Dermis microvascular lymphatic vessel endothelial cell (primary cell): ENCODE data around the gene ARHGAP22. TPM values are rescaled to one million over a fixed set of nuclear protein-coding genes. Genes with fewer than 3 reads are reported as not detected.

ENCODE experiments used
- DNase-seq, 2 donors: peaks; one replicate each; pipeline versions ENCODE4 v3.0.0 to v3.0.0-alpha.2; 2010; ENCODE audit warnings: low read depth in 2 of 2
- total RNA-seq: library from RNA; depleted of rRNA; stranded (reverse); fragments of >200 nt; gene quantifications from 2 replicates; pipeline ENCODE4 v1.2.1, GENCODE V29; 2014

The ARHGAP22 gene
- total RNA-seq, 1 donor from 2014 or later, result 5.3 TPM

DNA sequence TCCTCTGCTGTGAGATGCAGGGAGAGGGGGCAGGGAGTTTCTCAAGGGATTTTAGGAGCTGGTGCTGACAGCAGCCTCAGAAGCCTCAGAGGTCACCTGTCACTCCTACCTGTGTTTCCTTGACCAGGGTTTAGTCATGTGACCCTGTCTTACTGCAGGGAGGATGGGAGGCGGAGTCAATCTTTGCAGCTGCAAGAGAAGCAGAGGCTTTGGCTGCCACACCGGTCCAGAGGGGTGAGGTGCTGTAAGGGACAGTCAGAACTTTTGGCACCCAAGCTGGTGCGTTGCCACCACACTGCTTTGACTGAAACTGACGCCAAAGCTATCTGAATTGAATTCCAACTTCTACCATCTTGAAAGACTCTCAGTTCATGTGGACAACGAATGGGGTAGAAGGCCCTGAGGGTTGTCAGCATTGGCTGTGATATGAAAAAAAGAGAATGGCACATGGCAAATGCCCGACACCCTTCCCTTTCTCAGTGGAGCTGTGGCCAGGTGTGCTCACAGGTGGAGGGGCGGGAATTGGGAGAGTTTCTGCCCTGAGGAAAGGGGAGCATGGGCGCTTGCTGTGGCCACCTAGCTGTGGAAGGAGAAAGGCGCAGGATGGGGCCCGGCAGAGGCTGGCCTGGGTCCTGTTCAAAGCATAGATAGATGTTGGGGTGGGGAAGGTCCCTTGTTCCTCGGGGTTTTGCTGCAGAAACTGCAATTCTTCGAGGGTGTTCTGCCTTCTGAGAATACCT, 69.3 kb downstream of the ARHGAP22 start:
- no peak for DNase-seq

DNA sequence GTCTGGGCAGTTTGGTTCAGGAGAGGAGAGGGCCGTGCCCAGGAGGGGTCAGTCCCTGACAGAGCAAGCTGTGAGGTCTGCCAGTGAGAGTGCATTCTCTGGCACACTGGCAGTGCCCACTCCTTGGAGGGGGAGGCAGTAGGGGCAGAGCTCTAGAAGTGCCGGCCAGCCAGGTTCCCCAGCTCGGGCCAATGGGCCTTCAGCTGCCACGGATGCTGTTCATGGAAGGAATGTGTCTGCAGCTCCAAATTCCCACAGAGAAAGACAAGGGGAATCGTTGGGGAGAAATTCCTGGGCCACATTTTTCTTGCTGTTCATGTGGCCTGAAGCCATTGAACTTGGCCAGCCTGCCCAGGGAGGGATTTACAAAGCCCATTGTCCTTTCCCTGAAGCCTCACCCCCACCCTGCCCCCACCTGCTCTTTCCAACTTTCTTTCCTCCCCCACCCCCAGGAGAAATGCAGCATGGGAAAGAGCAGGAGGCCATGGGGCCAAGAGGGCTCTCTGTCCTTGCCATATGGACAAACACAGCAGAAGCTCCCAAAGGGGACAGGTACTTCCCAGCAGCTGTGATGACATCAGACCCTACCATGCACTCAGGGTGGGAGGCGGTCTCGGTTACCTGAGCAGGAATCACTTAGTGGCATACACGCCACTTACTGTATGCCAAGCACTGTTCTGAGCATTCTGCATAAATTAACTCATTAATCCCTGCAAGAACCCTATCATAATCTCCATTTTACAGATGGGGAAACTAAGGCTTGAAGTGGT, 70.7 kb downstream of the ARHGAP22 start:
- no peak for DNase-seq

DNA sequence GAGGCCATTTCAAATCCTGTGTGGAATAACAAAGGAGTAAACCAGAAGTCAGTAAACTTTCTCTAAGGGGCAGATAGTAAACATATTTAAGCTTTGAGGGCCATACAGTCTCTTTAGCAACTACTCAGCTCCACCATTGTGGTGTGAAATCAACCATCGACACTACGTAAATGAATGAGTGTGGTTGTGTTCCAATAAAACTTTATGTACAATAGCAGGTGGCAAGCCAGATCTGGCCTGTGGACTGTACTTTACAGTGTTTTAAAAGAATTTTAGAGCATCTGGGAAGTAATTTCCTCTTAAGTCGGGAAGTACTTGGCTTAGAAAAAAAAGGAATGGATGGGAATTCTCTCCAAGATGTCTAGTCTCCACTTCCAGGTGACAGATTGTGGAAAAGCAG, 71.3 kb downstream of the ARHGAP22 start:
- no peak for DNase-seq

DNA sequence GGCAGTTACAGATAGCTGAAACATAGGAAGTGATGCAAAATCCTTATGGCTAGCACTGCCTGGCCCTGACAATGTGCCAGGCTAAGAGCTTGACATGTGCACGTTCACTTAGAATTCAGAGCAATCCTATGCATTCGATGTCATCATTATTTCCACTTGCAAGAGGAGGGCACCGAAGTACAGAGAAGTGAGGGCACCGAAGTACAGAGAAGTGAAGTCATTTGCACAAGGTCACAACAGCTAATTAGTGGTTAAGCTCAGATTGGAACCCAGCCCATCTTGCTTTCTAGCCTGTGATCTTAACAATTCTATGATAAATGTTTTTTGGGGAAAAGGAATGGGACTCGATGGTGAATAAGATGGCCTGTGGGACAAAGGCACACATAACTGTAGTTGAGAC, 73.4 kb downstream of the ARHGAP22 start:
- no peak for DNase-seq

DNA sequence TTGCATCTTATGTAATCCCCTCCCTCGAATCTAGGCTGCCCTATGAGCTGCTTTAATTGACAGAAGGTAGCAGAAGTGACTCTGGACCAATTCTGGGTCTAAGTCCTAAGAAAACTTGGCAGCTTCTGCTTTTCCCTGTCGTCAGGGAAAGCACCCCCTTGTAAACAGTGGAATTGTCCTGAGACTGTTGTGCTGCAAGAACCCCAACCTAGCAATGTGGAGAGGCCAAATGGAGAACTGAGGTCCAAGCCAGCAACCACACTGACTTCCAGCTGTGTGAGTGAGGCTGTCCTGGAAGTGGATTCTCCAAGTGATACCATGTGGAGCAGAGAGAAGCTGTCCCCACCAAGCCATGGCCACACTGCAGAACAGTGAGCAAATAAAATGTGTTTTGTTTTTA, 75.5 kb downstream of the ARHGAP22 start:
- DNase-seq, result no peak

DNA sequence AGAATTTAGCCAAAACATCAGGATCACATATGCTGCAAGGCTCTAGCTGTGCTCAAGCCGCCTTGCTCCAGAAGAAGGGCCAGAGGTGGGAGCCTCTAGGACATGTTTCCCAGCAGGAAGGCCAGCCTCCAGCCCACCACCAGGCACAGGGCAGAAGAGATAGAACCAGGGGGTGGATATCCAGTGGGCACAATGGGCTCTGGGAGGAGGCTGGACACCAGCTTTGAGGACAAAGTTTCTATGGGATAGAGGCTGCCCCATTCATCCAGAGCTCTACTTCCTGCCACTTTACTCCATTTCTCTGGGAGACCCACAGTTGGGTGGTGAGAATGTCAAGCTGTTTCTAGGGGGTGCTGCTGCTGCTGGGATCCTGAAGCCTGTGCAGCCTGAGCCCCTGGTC, 77.1 kb downstream of the ARHGAP22 start:
- DNase-seq, result no peak

DNA sequence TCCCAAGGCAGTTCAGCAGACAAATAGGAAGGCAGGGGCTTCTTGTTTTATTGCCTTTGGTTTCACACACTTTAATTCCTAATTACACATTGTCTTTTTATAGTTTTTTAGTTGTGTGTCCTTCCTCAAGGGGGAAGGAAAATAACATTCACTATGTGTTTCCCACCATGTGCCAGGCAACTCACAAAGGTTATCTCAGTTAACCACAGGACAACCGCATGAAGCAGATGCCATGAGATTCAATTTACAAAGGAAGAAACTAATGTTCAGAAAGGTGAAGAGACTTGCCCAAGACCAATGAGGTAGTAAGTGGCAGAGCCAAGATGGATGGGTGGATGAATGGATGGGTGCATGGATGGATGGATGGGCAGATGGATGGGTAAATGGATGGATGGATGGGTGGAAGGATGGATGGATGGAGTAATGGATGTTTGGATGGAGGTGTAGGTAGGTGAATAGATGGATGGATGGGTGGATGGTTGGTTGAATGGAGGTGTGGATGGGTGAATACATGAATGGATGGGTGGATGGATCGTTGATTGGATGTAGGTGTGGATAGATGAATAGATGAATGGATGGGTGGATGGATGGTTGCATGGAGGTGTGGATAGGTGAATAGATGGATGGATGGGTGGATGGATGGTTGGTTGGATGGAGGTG, 77.9 kb downstream of the ARHGAP22 start:
- no peak for DNase-seq

DNA sequence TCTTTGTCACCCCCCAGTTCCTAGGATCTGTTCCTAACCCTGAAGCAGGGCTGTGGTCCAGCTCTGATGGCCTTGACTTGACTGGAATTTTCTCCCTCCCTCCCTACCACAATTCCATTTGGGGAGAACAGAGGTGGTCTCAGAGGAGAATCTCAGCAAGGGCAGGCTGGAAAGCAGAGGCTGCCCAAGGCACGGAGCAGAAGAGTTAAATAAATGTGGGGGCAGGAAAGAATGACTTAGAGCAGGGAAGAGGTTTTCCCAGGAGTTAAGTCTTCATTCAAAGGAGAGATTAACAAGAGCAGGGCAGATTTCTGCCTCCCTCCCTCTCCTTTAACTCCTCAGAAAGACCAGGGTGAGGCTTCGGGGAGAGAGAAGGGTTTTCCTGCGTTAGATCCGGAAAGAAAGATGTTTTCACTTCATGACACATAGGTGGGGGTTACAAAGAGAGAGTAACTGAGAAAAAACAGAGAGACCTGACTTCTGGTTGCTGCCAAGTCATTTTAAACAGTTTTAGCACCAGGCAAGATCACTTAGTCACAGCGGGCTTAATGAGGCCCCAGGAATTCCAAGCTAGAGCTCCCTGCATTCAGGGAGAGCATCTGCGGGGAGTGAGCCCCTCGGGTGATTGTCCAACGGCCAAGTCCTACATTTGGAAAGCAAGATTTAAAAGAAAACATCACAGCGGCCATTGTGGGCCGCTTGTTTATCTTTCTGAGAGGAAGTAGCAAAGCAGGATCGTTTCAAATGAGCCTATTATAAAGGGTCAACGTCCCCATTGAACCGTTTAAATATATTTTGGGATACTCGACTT, 78.7 kb downstream of the ARHGAP22 start:
- DNase-seq, result peak in 1 of 2 donors; percentile 67

DNA sequence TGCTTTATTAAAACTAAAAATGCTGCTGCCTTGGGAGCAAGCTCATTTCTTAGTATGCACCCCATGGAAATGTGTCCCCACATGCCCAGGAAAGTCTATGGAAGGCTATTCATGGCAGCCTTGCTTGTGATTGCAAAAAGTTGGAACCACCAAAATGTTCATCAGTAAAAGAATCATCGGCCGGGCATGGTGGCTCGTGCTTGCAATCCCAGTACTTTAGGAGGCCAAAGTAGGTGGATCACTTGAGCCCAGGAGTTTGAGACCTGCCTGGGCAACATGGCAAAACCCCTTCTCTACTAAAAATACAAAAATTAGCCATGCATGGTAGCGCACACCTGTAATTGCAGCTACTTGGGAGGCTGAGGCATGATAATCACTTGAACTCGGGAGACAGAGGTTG, 79.8 kb downstream of the ARHGAP22 start:
- no peak for DNase-seq

DNA sequence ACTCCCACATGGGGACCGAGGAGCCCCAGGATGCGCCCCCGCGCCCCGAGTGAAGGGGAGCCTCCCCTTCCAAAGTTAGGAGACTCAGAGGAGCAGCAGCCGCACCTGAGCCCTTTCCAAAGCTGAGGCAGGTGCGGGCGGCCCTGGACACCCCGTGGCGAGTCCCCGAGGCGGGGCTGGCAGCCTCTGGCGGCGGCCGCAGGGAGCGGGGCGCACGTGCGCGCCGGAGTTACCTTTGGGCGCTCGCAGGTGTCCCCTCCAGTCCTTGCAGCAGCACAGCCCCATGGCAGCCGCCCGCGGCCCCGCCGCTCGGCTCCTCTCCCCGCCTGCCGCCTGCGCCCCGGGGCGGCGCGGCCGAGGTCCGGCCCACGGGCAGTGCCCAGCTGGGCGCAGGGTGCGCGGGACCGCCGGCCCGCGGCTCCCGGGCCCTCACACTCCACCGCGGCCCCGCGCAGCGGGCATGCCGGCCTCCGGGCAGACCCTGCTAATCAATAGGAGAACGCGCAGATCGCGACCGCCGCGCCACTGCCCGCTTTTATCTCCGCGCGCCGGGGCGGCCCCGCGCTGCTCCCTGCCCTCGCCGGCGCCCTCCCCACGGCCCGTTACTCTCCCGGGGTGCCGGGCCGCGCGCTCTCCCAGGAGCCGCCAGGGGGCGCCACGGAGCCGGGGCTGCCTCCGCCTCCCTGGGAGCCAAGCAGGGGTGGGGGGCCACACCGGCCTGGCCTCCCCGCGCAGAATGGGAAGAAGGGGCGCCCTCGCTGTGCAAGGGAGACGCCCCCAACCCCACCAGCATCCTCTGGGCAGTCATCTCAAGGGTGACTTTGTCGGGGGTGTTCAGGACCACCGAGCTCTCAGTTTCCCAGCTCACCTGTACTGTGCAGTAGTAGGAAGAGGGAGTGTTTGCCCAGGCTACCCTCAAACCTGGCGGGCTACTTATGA, 80.8 kb downstream of the ARHGAP22 start:
- peak in 1 of 2 donors; percentile 24 for DNase-seq

DNA sequence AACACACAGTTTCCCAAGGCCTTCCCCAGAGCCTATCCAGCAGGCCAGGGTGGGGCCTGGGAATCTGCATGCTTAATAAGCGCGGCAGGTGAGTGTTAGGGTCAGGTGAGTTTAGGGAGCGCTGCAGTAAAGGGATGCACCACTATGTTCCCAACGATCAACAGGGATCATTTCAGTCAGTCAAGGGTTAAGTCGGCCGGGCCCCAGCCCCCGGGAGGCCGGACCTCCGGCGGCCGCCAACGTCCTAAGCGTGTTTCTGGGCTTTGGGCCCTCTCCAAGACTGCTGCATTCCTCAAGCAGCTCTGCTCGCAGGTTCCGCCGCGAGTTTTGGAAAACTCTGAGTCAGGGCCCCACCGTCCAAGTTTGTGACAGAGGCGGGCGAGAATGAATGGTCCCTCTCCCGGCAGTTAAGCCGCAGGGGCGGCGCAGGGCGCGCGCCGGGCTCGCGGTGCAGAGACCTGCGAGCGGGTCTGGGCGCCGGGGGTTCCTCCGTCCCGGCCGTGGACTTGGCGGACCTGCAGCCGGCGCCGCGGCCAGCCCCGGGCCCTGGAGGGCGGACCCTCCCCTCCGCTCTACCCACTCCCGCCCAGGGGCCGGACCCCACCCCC, 81.6 kb downstream of the ARHGAP22 start:
- DNase-seq, result peak in 1 of 2 donors; percentile 51

DNA sequence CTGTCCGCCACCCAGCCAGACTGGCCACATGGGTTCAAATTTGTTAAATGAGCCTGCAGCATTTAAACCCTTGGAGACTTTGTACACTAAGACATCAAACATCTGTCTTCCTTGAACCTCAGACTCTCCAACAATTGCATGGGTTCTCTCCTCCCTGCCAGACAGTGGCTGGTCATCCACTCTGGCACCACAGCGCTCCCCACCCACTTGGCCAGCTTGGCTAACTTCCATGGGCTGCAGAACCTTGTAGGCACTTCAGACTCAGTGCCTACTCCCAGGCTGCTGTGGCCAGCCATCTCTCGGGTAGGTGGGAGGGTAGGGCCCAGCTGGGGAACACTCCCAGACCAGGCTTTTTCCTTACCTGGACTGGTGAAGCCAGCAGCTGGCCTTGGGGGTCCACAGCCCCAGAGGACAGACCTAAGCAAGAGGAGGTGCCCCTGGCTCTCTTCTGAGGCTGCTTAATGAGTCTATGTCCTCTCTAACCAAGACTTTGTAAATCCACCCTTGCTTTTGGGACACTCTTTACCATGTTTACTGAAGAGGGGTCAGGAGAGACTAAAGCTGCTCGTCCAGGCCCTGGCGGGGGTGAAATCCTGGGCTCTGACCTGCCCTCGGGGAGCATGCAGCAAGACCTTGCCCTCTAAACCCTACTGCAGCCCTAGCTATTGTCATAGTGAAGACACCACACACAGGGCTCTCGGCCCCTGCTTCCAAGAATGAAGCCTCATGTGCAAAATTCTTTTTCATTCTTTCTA, 82.7 kb downstream of the ARHGAP22 start:
- no peak for DNase-seq

DNA sequence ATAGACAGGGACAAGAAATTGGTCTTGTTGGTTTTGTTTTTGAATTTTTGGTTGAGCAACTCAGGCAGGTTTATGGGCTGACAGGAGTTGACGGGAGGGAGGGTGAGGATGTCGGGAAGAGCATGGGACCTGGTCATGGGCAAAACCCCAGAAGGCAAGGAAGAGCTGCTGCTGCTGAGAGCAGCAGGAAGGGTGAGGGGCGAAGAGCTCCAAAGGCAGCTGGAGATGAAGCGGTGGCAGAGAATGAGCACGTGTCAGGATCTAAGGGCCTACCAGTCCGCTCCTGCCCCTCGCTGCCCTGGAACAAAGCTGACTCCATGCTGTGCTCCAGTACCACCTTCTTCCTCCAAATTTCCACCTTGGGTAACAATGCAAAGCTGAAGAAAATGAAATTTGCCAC, 84.3 kb downstream of the ARHGAP22 start:
- no peak for DNase-seq

DNA sequence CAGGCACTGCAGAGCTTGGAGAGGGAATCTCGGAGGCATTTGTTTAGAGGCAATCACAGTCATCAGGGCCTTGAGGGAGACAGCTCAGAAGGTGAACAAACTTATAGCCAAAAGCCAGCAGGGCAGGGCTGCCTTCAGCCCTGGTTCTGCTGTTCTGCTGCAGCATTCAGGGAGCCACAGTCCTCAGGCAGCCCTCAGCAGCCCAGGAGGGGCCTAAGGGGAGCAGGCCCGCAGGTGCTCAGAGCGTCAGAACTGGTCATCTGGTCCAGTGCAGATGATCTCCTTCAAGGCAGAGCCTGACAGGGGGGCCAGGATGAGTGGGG, 84.7 kb downstream of the ARHGAP22 start:
- no peak for DNase-seq

DNA sequence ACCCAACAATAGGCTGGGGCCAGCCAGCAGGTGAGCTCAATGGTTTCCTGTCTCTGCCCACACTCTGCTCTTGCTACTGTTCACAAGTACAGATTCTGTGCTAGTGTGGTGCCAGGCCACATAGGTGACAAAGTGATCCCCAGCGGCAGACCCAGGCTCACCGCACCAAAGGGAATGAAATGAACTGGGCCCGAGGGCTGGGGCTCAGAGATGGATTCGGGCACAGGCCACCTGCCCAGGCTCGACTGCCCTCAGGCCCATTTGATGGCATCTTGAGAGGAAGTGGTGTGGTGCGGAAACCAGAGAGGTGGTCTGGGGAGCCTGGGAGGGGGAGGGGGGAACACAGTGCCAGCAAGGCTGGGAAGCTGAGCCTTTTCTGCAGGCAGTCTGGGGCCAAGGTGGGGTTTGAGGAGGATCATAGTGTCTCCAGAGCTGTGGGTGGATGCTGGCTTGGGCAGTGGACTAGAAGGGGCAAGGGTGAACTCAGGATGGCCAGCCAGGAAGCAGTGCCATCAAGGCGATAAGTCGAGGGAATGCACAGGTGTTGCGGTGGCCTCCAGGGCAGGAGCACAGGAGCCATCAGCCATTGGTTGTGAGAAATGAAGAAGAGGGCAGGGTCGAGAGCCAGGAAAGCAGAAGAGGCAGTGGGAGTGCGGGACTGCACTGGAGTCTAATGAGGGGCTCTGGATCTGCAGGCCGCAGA, 85.2 kb downstream of the ARHGAP22 start:
- DNase-seq, result no peak

DNA sequence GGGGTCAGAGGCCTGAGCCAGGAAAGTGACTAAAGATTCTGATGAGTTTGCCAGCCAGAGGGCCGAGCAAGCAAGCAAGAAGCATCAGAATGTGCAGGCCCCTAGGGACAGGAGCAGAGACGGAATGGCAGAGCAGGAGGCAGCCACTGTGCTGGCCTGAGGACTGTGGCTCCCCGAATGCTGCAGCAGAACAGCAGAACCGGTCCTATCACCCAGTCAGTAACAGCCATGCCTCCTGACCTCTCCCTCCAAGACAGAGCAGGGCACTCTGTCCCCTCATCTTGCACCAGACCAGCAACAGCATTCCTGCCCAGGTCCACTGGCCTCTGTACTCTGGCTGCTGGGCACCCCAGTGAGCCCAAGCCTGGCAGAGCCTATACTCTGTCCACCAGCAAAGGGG, 85.9 kb downstream of the ARHGAP22 start:
- DNase-seq, result no peak

DNA sequence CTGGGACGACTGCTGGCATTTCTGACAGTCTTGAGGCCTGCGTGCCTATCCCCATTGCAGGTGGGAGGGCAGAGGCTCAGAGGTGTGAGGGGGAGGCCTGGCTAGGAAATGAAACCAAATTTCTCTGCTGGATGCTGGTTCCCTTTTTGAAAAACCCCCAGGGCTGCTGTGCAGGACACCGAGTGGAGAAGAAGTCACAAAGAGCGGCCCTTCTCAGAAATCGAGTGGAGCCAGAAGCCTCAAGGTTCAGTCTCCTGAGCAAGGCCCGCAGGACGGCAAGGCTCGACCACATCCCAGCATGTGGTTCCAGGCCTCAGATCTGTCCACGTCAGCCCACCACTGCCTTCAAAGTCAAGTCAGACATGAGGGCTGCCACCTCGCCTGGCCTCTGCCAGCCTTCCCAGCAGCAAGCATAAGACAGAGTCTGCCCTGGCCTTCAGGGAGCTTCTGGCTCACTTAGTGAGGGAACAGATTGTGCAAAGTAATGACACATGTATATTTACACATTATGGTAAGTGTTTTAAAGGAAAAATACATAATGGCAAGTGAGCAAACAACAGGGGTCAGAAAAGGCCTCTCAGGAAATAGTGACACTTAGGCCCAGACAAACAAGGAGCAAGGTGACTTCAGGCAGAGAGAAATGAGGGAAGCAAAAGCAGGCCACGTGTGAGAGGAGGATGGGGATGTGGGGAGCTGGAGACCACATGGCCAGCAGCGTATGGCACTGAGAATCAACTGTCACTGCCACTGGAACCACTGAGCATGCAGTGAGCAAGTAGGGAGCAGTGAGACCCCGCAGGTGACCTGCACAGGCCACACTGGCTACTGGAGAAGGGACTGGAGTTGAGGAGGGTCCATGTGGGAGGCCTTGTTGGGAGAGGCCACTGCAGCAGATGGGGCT, 86.7 kb downstream of the ARHGAP22 start:
- DNase-seq, result no peak

DNA sequence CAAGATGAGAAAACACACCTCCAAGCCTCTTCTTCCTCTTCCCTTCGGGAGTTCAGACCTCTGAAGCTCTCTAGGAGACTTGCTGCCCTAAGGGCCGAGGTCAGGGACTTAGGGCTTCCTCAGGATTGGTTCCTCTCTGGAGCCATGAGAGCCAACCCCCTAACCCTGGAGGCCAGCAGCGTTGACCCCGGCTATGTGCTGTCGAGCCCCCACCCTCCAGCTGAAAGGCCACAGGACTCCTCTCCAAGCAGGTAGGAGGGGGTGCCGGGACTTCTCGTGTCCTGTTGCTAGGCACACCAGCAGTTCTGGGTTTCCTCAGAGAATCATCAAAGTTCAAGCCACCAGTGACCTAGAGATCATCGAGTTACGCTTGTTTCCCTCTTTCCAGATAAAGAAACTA, 87.4 kb downstream of the ARHGAP22 start:
- DNase-seq, result no peak
